Keratinocyte (primary cell): ENCODE data around the gene ABR. TPM values are rescaled to one million over a fixed set of nuclear protein-coding genes. Genes with fewer than 3 reads are reported as not detected.

Source experiments
- DNase-seq: peaks from one replicate; pipeline ENCODE4 v3.0.0-alpha.2; 2011; ENCODE audit warnings: low read depth, missing footprints, low spot score
- FAIRE-seq: peaks from 2 replicates; lab custom pipeline; 2011; peaks lifted over from hg19 to GRCh38; lab: Jason Lieb, UNC
- H2AFZ ChIP-seq: 2 replicates; pipeline ENCODE4 v1.6.0; 2012; ENCODE audit warnings: low read length, control low read depth, inconsistent platforms; ENCODE audit not compliant: control insufficient read depth
- H3K27ac ChIP-seq: 2 replicates; pipeline ENCODE4 v1.5.1; 2011; ENCODE audit warnings: low read length; ENCODE audit not compliant: control insufficient read depth, insufficient read depth
- H3K27me3 ChIP-seq: 3 replicates; pipeline ENCODE4 v1.6.0; 2011; ENCODE audit warnings: low read length; ENCODE audit not compliant: control insufficient read depth, insufficient read depth; ENCODE audit errors: extremely low read depth
- H3K36me3 ChIP-seq, 2 experiments: 2 replicates in 1 of 2; 3 replicates in 1 of 2; pipeline ENCODE4 v1.5.1; 2011; ENCODE audit warnings: low read length in 2 of 2, mild to moderate bottlenecking in 1 of 2; ENCODE audit not compliant: control insufficient read depth in 2 of 2, insufficient read depth in 2 of 2; ENCODE audit errors: extremely low read depth in 1 of 2
- H3K4me1 ChIP-seq: 3 replicates; pipeline ENCODE4 v1.5.1; 2011; ENCODE audit warnings: low read length; ENCODE audit not compliant: control insufficient read depth, insufficient read depth; ENCODE audit errors: extremely low read depth
- H3K4me2 ChIP-seq: 3 replicates; pipeline ENCODE4 v1.6.0; 2011; ENCODE audit warnings: low read depth, low read length; ENCODE audit not compliant: control insufficient read depth, insufficient read depth; ENCODE audit errors: extremely low read depth
- H3K4me3 ChIP-seq, 3 experiments: fragments of 200-600 bp in 1 of 3; sonication (generic) in 1 of 3; 2 replicates in 2 of 3; 3 replicates in 1 of 3; pipeline ENCODE4 v1.5.1; 2011 to 2016; ENCODE audit warnings: low read length in 3 of 3, mild to moderate bottlenecking in 3 of 3, control low read depth in 2 of 3, inconsistent platforms in 1 of 3, low read depth in 1 of 3, mixed read lengths in 1 of 3, mixed run types in 1 of 3, moderate library complexity in 1 of 3; ENCODE audit not compliant: control insufficient read depth in 2 of 3, insufficient read depth in 2 of 3; ENCODE audit errors: extremely low read depth in 1 of 3
- H3K79me2 ChIP-seq: 2 replicates; pipeline ENCODE4 v1.6.0; 2012; ENCODE audit warnings: low read length; ENCODE audit not compliant: control insufficient read depth, insufficient read depth
- H3K9ac ChIP-seq: 3 replicates; pipeline ENCODE4 v1.6.0; 2011; ENCODE audit warnings: low read length; ENCODE audit not compliant: control insufficient read depth, insufficient read depth; ENCODE audit errors: extremely low read depth
- H3K9me1 ChIP-seq: 3 replicates; pipeline ENCODE4 v1.6.0; 2011; ENCODE audit warnings: low read length; ENCODE audit not compliant: control insufficient read depth, insufficient read depth; ENCODE audit errors: extremely low read depth
- H3K9me3 ChIP-seq: 2 replicates; pipeline ENCODE4 v1.5.1; 2012; ENCODE audit warnings: low read depth, low read length; ENCODE audit not compliant: control insufficient read depth
- H4K20me1 ChIP-seq: 3 replicates; pipeline ENCODE4 v1.6.0; 2011; ENCODE audit warnings: low read length; ENCODE audit not compliant: control insufficient read depth, insufficient read depth; ENCODE audit errors: extremely low read depth
- CTCF ChIP-seq, 3 experiments: IDR thresholded peaks in 1 of 3; conservative IDR thresholded peaks in 1 of 3; optimal IDR thresholded peaks in 1 of 3; 2 replicates in 2 of 3; 3 replicates in 1 of 3; pipeline versions ENCODE3 to v1.5.1; 2011; ENCODE audit warnings: low read length in 3 of 3, mild to moderate bottlenecking in 3 of 3, moderate library complexity in 2 of 3, control low read depth in 1 of 3, inconsistent platforms in 1 of 3; ENCODE audit not compliant: insufficient read depth in 2 of 3; ENCODE audit errors: extremely low read depth in 1 of 3
- EZH2 ChIP-seq: IDR thresholded peaks from one replicate; pipeline ENCODE4 v1.6.1; 2012; ENCODE audit warnings: inconsistent platforms, mild to moderate bottlenecking, low read length, moderate library complexity
- dilution Hi-C: fragments of 300-500 bp; cut with MboI; formaldehyde crosslinking; loops from one replicate; pipeline ENCODE4 v1.7.0; 2020; ENCODE audit warnings: low sequenced_read_pairs; ENCODE audit not compliant: extremely low pct_ligation_motif_present
- polyA plus RNA-seq, 5 experiments: library from polyadenylated mRNA; depleted of rRNA in 3 of 5; stranded (reverse) in 3 of 5; stranded (forward) in 1 of 5; unstranded in 1 of 5; fragments of >200 nt; gene quantifications; 1 replicate in 1 of 5; 2 replicates in 3 of 5; 3 replicates in 1 of 5; pipeline versions ENCODE4 v1.2.1 to v1.2.3, GENCODE V29; 2011 to 2012; ENCODE audit warnings: missing spikeins in 2 of 5, low read depth in 1 of 5, low replicate concordance in 1 of 5

The ABR gene
- polyA plus RNA-seq, 1 donor (not counting 4 experiments of a cell fraction or from before 2014, with no cell fraction given) = 17.3 TPM

- dilution Hi-C loops = no loop called here
- DNase-seq (no peak), FAIRE-seq (no peak)
- Histone ChIP-seq H2AFZ (no peak overlapping the region), H3K36me3 (no peaks in the 10 kb centered on the region), H4K20me1 (no peaks in the 10 kb centered on the region), H3K4me3 (no peak overlapping the region), H3K79me2 (no peaks in the 10 kb centered on the region), H3K27ac (no peak overlapping the region), H3K4me1 (peaks cover 11% of the 10 kb centered on the region), H3K27me3 (peaks cover 16% of the 10 kb centered on the region), H3K9me1 (no peaks in the 10 kb centered on the region), H3K4me2 (no peak overlapping the region), H3K9ac (no peak overlapping the region), H3K9me3 (no peaks in the 10 kb centered on the region)
- TF ChIP-seq EZH2 = no peak
- no peak for TF ChIP-seq CTCF (optimal IDR thresholded peaks at IDR 0.05 in 1 of 3, IDR thresholded peaks at IDR 0.05 in 1 of 3, conservative IDR thresholded peaks at IDR 0.05 in 1 of 3; ENCODE audit: extremely low read depth in 1 of 3, insufficient read depth in 2 of 3, low read length in 3 of 3)
Measured at GRCh38 chr17:1126801-1127550, 52.8 kb downstream of the ABR start.

GRCh38 chr17:1126250-1126797, 53.5 kb downstream of the ABR start:
- H2AFZ ChIP-seq = no peak overlapping the region
- dilution Hi-C loops = no loop called here
- H3K79me2 ChIP-seq = no peaks in the 10 kb centered on the region
- H3K4me2 ChIP-seq = no peak overlapping the region
- H3K4me3 ChIP-seq = no peak overlapping the region
- H3K27me3 ChIP-seq = peaks cover 16% of the 10 kb centered on the region
- TF ChIP-seq CTCF (optimal IDR thresholded peaks at IDR 0.05 in 1 of 3, IDR thresholded peaks at IDR 0.05 in 1 of 3, conservative IDR thresholded peaks at IDR 0.05 in 1 of 3; ENCODE audit: extremely low read depth in 1 of 3, insufficient read depth in 2 of 3, low read length in 3 of 3) = no peak
- TF ChIP-seq EZH2 = no peak
- H3K36me3 ChIP-seq = no peaks in the 10 kb centered on the region
- no peak for FAIRE-seq
- H3K9ac ChIP-seq = no peak overlapping the region
- peaks cover 11% of the 10 kb centered on the region for H3K4me1 ChIP-seq
- H3K9me1 ChIP-seq = no peaks in the 10 kb centered on the region
- no peaks in the 10 kb centered on the region for H3K9me3 ChIP-seq
- no peak for DNase-seq
- no peak overlapping the region for H3K27ac ChIP-seq
- no peaks in the 10 kb centered on the region for H4K20me1 ChIP-seq
